ENCODE data around the gene MVD. TPM values are rescaled to one million over a fixed set of nuclear protein-coding genes. Genes with fewer than 3 reads are reported as not detected.

MVD gene
- total RNA-seq, 1 experiment from 2014 or later: 38.3 TPM

GRCh38 chr16:88624481-88624880, 38.4 kb downstream of the MVD start:
- ChIA-PET POLR2A (ENCODE audit: unreplicated experiment) (no interaction called here), CTCF (no interaction called here)
- Histone ChIP-seq H3K4me2 (ENCODE audit: low read length) (no peak overlapping the region), H3K36me3 (ENCODE audit: low read depth, low read length) (no peaks in the 10 kb centered on the region; the same call in 1 of the 2 replicates), H3K9me3 (ENCODE audit: low read length) (no peaks in the 10 kb centered on the region), H3K27ac (ENCODE audit: low read length) (no peak overlapping the region), H3K4me3 (ENCODE audit: low read length) (no peak overlapping the region), H2AFZ (ENCODE audit: low read length) (no peak overlapping the region), H4K20me1 (ENCODE audit: low read length) (no peaks in the 10 kb centered on the region), H3F3A (ENCODE audit: low read length, unreplicated experiment) (no peaks in the 10 kb centered on the region), H3K79me2 (ENCODE audit: low read length) (no peaks in the 10 kb centered on the region), H3K9me2 (replicated peaks; ENCODE audit: low read length) (no peaks in the 10 kb centered on the region), H3K9ac (ENCODE audit: low read length) (no peak overlapping the region), H3K4me1 (ENCODE audit: insufficient read depth, low read length) (no peaks in the 10 kb centered on the region), H3K27me3 (ENCODE audit: low read length) (no peaks in the 10 kb centered on the region)
- TF ChIP-seq EZH2phosphoT487 (IDR thresholded peaks at IDR 0.05; ENCODE audit: borderline replicate concordance, low read length) (no peak), CTCF (conservative IDR thresholded peaks at IDR 0.05; ENCODE audit: low read depth, low read length) (no peak), EZH2 (IDR thresholded peaks at IDR 0.05; ENCODE audit: low read length, unreplicated experiment) (no peak)
- no TSS peak for BruUV-seq (replicated peaks)
- intact Hi-C loops (cut with micrococcal nuclease): no loop called here
- DNase-seq (no peak), ATAC-seq (no peak)

- TF ChIP-seq EZH2 (IDR thresholded peaks at IDR 0.05; ENCODE audit: low read length, unreplicated experiment): no peak
- Histone ChIP-seq H3K36me3 (ENCODE audit: low read depth, low read length) (no peaks in the 10 kb centered on the region; the same call in 1 of the 2 replicates), H2AFZ (ENCODE audit: low read length) (no peak overlapping the region), H3K4me3 (ENCODE audit: low read length) (no peak overlapping the region), H3K27me3 (ENCODE audit: low read length) (no peaks in the 10 kb centered on the region), H4K20me1 (ENCODE audit: low read length) (no peaks in the 10 kb centered on the region), H3K9me3 (ENCODE audit: low read length) (no peaks in the 10 kb centered on the region), H3K9ac (ENCODE audit: low read length) (no peak overlapping the region), H3K27ac (ENCODE audit: low read length) (no peak overlapping the region), H3K4me1 (ENCODE audit: insufficient read depth, low read length) (no peaks in the 10 kb centered on the region), H3K79me2 (ENCODE audit: low read length) (no peaks in the 10 kb centered on the region), H3F3A (ENCODE audit: low read length, unreplicated experiment) (no peaks in the 10 kb centered on the region), H3K4me2 (ENCODE audit: low read length) (no peak overlapping the region), H3K9me2 (replicated peaks; ENCODE audit: low read length) (no peaks in the 10 kb centered on the region)
- CTCF ChIA-PET: no interaction called here
- no TSS peak for BruUV-seq (replicated peaks)
- intact Hi-C loops (cut with micrococcal nuclease): no loop called here
- POLR2A ChIA-PET (ENCODE audit: unreplicated experiment): no interaction called here
- DNase-seq (no peak), ATAC-seq (no peak)
Observed at GRCh38 chr16:88623858-88624257, 39.0 kb downstream of the MVD start.

- intact Hi-C loops (cut with micrococcal nuclease): no loop called here
- Histone ChIP-seq H3K4me2 (ENCODE audit: low read length) (no peak overlapping the region), H3K9me3 (ENCODE audit: low read length) (no peaks in the 10 kb centered on the region), H3K27ac (ENCODE audit: low read length) (no peak overlapping the region), H3F3A (ENCODE audit: low read length, unreplicated experiment) (no peaks in the 10 kb centered on the region), H3K4me1 (ENCODE audit: insufficient read depth, low read length) (no peaks in the 10 kb centered on the region), H3K9ac (ENCODE audit: low read length) (no peak overlapping the region), H3K36me3 (ENCODE audit: low read depth, low read length) (no peaks in the 10 kb centered on the region; the same call in 1 of the 2 replicates), H3K4me3 (ENCODE audit: low read length) (no peak overlapping the region), H3K9me2 (replicated peaks; ENCODE audit: low read length) (no peaks in the 10 kb centered on the region), H2AFZ (ENCODE audit: low read length) (no peak overlapping the region), H3K27me3 (ENCODE audit: low read length) (no peaks in the 10 kb centered on the region), H4K20me1 (ENCODE audit: low read length) (no peaks in the 10 kb centered on the region), H3K79me2 (ENCODE audit: low read length) (no peaks in the 10 kb centered on the region)
- DNase-seq (no peak), ATAC-seq (no peak)
- POLR2A ChIA-PET (ENCODE audit: unreplicated experiment): no interaction called here
- no peak for TF ChIP-seq CTCF (conservative IDR thresholded peaks at IDR 0.05; ENCODE audit: low read depth, low read length)
- no TSS peak for BruUV-seq (replicated peaks)
- CTCF ChIA-PET: no interaction called here
Observed at GRCh38 chr16:88622866-88623265, 40.0 kb downstream of the MVD start.
